ENCODE measurements around the gene MYOM3.

MYOM3 gene

DNA sequence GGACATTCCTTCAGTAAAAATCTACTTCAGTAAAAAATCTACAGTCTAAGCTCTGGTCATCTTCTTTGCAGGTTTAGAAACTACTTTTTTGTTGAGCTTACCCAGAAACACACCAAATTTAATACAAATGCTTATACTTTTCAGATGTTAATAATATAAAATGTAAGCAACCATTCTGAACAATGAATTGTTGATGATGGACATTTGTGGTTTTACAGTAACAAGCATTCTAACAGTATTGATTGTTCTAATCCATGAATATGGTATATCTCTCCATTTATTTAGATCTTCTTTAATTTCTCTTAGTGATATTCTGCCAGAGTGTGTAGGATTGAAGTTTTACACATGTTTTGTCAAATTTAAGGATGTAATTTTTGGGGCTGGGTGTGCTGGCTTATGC, 104.9 kb downstream of the MYOM3 start:
- no peak for DNase-seq (ENCODE audit: low spot score)
- no peak for TF ChIP-seq CTCF (IDR thresholded peaks at IDR 0.05; ENCODE audit: extremely low read depth, insufficient read depth, missing control alignments)
- in situ Hi-C loops (cut with MboI; ENCODE audit: low pct_unique_long_range_greater_than_20kb, low sequenced_read_pairs, unreplicated experiment) = no loop called here

All from GM13977 (cell line).